HG03565 (cell line): ENCODE results near the gene SLC25A21.
"Not testable (repeated sequence)": the region's sequence is repeated elsewhere in the genome, so short reads cannot be mapped to it uniquely, and the experiment has no call there.

Experiments
- ATAC-seq: cut with Tn5 transposase; IDR thresholded peaks from one replicate; pipeline ENCODE4 v1.9.1; 2021; ENCODE audit warnings: mild to moderate bottlenecking, moderate library complexity; ENCODE audit not compliant: unreplicated experiment

The SLC25A21 gene

DNA sequence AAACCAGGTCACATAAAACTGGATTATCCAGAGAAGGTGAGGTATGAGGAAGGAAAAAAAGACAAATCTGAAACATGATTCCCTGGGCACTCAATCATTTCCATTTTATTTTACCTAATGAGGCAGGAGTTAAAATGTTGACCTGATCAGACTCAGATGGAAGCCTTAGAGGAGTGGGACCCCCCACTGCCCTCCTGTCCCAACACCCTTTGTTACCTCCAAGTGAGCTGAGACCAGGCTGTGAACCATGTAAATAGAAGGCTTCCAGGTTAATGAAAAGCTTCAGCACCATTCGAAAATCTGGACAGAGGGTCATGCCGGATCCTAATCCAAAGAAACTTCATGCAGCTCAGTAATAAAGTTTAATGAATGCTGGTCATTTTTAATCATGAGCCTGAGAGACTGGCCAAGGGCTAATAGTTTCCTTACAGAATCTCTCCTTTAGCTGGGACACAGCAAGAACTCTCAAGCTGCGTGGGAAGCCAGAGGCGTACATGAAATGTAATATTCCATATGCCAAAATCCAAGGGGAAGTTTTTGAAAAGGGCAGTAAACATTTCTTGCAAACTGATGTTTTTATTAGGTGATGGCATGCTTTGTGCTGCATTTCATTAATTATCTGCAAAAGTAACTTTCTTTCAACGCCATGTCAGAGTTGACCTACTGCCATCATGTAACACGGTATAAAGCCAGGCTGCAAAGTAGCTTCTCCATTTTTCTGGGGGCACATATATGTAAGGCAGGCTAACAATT lies 327.8 kb downstream of the SLC25A21 start:
- no peak for ATAC-seq

DNA sequence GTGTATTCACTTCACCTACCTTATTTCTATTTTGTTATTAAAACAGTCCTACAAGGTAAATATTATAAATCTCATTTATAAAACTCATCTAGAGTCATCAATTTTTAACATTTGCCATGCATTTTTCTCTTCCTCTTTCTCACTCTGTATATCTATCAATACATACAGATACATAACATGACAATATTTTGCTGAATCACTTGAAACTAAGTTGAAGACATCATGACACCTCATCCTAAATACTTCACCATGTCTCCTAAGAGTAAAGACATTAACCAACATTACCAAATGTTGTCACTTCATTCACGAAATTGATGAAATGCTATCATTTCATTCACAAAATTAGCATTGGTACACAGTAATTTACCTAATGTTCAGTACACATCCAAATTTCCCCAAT lies 329.0 kb downstream of the SLC25A21 start:
- ATAC-seq = no peak

DNA sequence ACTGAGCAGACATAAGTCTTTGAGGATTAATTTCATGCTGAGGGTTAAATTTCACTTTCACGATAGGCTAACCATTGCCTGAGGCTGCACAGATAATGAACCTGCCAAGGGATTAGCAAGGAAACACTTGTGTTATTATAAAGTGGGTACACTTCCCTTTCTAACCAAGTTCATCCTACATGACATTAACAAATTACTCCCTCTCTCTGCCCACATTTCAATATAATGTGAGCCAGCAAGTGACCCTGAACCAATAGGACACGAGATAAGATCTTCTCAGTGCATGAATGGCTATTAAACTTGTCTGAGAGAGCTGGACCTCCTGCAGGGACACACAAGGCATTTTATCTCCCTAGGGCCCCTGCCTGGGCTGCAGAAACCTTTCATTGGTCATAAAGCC lies 337.3 kb downstream of the SLC25A21 start:
- no peak for ATAC-seq

DNA sequence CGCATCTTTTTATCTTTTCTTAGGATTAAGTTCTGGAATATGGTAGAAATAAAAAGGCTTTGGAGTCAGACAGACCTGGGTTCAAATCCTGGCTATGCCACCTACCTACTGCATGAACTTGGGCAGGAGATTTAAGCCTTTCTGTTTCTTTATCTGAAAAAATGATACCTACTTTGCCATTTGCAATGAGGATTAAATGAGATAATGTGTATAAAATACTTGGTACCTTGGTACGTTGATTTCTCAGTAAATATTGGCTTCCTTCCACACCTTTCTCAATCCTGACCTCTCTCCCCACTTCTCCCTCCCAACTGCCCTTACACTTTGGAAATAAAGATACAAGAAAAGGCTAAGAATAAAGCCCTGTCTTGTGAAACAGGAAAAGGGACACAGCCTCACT lies 338.1 kb downstream of the SLC25A21 start:
- ATAC-seq = no peak

DNA sequence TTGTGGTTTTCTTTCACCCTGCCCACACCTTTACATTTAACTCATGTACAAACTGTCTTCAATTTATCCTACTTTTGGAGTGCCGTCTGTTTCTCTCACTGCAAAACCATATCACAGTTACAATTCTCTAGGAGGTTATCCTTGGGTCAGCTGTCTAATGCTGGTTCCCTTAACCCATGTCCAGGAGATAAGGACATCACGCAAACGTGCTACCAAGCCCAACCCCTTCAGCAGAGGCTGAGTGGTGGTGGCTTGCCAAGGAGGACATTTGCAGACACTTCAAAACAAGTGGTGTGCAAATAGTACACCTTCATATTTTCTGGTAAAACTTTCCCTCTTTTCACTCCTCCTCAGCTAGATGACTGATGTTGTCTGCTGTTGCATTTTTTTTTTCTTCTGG lies 342.9 kb downstream of the SLC25A21 start:
- no peak for ATAC-seq

DNA sequence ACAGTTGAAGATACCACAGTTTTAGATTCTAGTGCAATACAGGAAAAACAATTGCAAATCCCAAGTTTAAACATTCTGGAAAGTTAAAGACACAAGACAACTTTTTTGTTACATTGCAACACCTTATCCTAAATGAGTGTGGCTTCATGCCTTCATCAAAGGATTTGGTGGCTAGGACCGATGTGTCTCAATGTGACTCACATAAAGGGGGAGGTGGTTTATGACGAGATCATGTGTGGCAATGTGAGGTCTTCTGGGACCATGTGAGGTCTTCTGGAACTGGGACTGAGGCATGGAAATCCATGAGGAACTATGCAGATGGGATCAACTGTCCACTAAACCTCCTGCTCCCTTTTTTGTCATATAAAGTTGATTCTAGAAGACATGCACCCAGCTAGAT lies 344.5 kb downstream of the SLC25A21 start:
- no peak for ATAC-seq

DNA sequence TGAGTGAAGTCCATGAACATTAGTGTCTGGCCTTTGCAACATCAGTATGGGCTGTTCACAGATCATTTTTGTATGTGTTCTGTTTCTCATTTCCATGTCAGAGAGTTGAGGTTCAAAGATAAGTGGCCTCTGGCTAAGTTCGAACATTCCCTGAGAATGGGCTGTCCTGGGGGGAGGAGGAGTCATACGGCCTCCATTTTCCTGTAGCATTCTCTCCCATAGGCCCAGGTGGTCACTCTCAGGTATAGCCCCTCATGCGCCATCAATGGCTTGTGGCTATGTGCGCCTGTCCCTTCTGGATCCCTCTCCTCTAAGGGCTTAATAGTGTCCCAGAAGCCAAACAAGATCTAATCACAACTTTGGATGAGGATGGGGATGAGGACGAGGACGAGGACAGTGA lies 345.8 kb downstream of the SLC25A21 start:
- ATAC-seq = no peak

DNA sequence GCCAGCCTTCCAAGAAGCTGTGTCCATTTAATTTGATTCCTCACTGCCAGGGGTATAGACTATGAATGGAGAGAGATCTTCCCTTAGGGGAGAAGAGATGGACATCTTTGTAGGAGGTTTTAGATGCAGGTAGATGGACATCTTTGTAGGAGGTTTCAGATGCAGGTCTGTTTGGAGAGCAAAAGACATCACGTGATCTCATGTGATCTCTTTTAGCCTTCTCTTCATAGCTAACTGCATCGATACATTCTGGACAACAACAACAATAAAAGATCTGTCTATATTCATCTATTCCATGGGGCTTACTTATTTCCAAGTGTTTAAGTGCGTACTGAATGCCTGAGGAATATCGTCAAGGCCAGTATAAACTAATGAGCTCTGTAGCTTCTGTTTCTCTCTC lies 347.6 kb downstream of the SLC25A21 start:
- ATAC-seq = no peak

DNA sequence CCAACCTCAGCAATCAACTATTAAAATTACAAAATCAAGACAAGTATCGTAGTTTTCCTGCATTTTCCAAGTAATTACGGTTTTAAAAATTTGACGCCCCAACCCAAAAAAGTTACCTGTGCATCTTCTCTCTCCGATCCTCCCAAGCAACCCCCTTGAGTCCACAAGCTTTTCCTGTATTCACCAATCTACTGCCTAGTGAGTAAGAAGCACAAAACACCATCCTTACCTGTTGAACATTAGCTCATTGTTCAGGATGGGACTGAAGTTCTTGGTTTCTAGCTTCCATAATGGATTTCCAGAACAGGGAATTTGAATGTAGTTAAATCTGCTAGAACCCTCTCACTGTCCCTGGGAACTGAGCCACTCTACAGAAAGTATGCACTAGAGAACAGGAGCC lies 348.8 kb downstream of the SLC25A21 start:
- no peak for ATAC-seq

DNA sequence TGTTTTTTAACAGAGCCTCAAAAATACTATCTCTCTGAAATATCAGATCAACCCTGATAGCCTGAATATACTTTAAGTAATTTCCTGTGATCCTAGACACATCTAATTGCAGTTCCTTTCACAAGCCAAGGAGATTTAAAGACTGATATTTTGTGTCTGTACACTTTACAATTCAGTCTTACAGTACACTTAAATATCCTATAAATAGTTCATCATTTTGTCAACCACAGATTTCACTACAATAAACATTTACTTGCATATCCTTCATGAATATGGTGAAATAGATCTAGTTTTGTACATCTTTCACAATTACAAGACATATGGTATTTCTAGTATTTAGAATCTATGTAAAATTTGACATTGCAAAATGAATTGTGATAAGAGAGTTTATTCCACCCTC lies 349.7 kb downstream of the SLC25A21 start:
- no peak for ATAC-seq

DNA sequence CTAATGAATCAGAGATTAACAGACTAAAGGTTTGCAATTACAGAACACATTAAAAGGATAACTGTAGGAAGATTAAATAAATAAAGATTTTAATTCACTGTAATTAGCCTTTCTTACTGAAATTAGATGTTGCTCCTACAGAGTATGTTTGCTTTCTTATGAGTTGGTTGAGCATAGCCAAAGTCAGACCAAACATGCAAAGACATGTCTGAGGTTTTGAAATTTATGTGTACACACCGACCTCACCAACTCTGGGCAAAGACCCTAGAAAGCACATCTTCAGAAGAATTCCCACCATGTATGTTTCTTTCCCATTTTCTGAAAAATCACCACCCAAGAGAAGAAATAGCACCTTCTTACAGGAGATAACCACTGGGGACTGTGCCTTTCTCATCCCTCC lies 351.5 kb downstream of the SLC25A21 start:
- ATAC-seq = no peak

DNA sequence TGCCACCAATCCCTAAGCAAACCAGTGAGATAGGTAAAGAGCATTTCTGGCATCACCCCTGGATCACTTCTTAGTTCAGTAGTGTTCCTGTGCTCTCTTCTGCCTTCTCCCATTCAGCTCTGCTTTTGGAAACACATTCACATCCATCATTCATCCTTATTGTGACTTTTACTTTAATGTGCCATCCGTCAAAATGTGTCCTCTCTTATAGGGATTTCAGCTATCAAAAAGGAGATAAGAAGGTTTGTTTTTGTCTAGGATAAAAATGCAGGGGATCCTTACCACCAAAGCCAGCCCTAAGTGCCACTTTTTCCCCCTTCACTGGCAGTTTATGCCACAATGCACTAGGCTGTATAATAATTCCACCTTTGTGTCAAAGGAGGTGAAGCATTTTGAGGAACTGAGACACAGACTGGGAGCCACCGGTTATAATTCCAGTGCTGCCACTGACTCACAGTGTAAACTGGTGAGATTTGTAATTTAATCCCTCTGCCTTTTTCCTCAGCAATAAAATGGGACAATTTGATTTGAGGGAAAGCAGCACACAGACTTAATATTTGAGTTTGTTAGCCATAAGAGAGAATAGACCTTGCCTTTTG lies 352.2 kb downstream of the SLC25A21 start:
- ATAC-seq = no peak

DNA sequence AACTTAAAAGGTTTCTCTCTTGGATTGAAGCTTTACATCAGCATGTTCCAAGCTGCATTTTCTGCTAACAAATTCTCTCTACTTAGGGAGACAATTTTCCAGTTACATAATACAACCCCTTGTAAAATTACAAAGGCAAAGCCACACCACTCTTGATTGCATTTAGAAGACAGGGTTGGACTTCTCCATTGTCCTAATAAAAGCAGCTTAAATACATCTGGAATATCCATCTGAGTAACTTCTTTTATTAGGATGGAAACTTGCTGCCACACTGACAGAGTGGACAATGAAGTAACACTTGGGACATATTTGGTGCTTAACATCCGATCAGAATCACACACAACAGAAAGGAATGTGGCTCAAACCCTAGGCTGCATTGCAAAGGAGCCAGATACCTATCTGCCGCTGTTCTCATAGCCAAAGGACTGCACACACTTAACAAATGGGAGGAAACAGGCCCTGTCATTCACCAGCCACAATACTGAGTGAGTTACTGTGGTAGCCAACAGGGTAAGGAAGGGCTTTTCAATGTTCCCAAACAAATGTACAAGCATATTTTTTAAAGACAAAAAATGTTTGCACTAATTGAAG lies 353.5 kb downstream of the SLC25A21 start:
- ATAC-seq = no peak

DNA sequence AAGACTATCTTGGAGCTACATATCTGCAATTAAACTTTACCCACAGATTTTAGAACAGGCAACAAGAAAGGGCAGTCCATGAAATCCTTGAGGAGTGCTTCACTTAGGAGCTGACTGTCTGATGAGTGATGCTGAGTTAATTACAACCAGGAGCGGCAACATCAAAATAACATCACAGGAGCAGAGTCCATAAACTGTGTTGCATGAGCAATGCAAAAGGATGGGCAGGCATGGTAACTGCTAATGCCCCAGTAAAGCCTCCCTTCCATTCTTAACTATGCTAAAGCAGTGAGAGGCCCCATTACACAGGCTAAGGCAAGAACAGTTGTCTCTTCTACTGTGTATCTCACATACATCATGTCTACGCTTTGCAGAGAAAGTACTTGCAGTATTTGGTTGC lies 354.2 kb downstream of the SLC25A21 start:
- no peak for ATAC-seq

DNA sequence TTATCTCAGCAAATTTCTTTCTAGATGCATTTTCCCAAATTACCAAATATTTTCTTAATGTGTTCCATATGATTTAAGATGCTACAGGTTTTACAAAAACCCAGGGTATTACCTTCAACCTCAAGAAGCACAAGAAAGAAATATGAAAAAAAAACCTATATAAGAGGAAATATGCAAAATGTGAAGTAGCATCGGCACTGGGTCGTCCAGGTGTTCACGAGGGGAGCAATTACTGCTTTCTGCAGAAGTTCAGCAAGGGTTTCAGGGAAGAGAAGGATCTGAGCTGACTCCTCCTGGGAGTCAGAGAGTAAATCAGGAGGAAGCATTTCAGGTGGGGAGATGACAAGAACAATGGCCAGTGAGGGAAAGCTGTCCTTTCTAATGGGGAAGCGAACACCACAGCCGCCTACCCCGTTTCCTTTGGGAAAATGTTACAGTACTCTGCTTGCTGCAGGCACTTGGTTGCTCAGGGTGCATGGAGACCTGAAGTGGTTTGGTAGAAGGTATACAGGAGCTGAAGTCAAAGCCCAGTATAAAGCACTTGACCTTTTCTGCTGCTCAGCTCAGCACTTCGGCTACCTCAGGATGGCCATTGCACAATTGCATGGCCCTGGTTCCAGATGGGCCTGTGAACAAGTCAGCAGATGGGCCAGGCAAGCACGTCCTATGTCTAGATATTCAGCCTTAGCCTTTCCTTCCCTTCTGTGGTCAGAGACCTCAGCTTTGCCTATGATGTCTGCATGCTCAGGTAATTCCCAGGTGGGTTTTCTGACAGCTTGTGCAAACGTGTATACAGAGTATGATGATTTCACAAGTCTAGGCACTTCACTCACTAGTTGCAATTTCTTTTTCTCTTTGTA lies 355.1 kb downstream of the SLC25A21 start:
- no peak for ATAC-seq

DNA sequence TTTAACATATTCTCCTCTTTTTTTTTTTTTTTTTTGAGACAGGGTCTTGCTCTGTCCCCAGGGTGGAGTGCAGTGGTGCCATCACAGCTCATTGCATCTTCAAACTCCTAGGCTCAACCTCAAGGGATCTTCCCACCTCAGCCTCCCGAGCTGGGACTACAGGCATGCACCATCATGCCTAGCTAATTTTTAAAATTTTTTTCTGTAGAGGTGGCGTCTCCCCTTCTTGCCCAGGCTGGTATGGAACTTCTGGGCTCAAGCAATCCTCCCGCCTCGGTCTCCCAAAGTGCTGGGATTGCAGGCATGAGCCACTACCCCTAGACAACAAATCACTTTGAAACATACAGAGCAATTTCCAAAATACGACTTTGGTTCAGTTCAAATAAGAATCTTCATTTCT lies 355.9 kb downstream of the SLC25A21 start:
- no peak for ATAC-seq

DNA sequence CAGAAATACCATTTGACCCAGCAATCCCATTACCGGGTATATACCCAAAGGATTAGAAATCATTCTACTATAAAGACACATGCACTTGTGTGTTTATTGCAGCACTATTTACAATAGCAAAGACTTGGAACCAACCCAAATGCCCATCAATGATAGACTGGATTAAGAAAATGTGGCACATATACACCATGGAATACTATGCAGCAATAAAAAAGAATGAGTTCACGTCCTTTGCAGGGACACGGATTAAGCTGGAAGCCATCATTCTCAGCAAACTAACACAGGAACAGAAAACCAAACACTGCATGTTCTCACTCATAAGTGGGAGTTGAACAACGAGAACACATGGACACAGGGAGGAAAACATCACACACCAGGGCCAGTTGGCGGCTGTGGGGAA lies 357.6 kb downstream of the SLC25A21 start:
- not testable (repeated sequence) for ATAC-seq

DNA sequence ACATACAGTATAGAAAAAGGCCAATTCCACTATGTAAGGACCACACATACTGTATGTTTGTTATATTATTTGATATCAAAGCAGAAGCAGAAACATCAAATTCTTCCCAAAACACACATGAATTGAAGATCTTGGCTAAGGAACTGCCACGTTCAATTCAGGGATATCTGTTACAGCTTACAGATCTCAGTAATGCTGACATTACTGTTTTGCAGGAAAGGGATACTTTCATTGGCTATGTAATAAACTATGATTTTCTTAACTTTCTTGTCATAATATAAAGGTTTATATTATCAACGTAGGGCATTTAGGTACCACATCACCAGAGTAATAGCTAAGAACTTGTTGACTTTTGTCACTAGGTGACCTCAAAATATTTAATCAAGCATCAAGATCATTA lies 362.2 kb downstream of the SLC25A21 start:
- no peak for ATAC-seq

DNA sequence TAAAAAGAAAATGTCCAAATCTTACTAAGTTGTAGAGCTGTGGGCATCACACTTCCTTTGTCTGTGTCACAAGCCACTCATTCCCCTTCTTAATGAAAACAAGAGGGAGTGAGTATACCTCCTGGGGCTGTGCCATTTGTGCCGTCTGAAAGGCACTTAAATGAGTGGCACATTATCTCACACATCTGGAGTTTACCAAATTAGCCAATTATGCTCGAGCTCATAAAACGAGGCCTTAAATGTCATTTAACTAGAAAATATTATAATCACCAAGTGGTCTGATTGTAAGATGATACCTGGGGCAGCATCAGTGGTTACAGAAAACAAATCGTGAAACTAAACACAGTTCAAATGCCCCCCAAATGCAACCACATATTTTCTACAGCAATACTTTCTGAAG lies 364.7 kb downstream of the SLC25A21 start:
- ATAC-seq = no peak

DNA sequence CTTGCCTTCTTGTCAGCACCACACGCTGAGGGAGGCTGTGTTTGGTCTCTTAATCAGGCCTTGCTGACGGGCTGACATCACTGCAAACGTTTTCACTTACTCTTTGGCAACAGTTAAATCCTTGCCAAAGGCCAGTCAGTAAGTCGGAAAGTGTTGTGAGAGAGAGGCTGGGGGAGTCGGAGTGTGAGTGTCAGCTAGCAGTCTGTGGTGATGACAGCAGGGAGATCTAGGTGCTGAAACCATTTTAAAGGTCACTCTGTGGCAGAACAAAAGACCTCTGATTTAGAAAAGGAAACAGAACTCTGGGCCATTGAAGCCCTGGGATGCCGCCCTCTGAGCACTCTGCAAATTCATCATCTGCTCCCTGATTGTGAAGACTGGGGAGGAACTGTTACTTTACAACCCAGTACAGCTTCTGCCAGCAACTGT lies 367.3 kb downstream of the SLC25A21 start:
- ATAC-seq = no peak

DNA sequence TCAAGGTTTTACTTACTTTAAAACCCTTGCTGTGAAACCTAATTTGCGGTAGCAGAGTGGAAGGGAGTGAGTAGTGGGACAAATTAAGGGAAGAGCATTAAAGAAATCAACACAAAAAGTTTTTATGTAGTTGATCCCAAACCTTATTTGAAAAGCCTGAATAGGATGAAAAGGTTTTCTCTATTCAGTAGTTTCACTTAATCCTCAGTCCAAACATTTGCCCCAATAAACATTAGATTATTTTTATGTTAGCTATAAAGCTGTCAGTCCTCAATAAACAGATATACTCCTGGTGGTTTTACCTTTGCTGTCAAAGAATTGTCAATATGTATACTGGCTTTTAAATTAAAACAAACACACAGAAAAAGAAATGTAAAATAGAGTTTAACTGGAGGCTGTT lies 374.8 kb downstream of the SLC25A21 start:
- no peak for ATAC-seq

DNA sequence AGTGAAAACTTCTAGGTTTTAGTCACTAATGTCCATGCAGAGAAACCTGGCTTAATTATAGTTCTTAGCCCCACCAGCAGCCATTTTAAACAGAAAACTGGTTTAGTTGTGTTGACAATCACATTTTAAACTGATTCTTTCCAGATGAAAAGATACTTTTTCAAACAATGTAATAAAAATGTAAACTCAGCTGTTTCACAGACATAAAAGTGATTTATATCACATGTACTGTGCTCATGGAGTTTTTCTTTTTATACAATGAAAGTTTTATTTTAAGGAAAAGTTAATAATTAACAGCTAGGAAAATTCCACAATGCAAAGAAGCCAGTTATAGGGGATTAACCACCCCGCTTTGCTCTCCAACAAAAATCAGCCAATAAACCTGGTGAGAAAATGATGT lies 381.0 kb downstream of the SLC25A21 start:
- no peak for ATAC-seq
